GM18511 (cell line): ENCODE results near the gene CCDC74B.
"Not testable (repeated sequence)": the region's sequence is repeated elsewhere in the genome, so short reads cannot be mapped to it uniquely, and the experiment has no call there.

ENCODE experiments used
- ATAC-seq: cut with Tn5 transposase; IDR thresholded peaks from one replicate; pipeline ENCODE4 v1.9.1; 2021; ENCODE audit warnings: mild to moderate bottlenecking, moderate library complexity; ENCODE audit not compliant: unreplicated experiment

CCDC74B gene

DNA sequence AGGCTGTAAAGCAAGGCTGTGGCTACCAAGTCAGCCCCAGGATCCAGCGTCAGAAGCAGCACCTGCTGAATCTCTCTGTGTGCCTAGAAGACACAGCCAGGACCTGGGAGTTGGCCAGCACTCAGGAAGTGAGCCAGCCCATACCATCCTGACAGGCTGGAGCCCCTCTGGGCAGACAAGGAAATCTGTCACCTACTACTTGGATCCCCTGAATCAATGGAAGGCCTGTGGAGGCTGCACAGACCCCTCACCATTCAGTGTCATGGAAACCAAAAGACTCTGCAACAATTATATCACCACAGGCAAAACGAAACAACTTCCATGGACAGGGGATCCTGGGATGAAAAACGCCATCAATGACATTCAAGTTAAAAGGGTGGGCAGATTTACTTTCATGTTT is 21.7 kb upstream of the CCDC74B start:
- not testable (repeated sequence) for ATAC-seq

DNA sequence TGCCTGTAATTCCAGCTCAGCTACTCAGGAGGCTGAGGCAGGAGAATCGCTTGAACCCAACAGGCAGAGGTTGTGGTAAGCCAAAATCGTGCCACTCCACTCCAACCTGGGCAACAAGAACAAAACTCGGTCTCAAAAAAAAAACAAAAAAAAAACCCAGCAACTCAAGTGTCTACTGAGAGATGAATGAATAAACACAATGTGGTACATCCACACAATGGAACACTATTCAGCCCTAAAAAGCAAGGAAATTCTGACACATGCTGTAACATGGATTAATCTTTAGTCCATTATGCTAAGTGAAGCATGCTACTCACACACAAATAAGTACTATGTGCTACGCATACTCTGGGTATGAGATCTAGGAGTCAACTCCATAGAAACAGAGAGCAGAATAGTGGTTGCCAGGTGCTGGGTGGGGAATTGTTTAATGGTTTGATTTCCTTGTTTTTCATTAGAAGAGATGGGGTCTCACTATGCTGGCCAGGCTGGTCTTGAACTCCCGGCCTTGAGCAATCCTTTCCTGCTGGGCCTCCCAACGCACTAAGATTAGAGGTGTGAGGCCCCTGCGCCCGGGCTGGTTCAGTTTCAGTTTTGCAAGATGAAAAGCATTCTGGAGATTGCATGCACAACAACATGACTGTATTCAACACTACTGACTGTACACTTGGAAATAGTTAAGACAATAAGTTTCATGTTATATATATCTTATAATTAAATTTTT is 20.5 kb upstream of the CCDC74B start:
- ATAC-seq, result no peak

DNA sequence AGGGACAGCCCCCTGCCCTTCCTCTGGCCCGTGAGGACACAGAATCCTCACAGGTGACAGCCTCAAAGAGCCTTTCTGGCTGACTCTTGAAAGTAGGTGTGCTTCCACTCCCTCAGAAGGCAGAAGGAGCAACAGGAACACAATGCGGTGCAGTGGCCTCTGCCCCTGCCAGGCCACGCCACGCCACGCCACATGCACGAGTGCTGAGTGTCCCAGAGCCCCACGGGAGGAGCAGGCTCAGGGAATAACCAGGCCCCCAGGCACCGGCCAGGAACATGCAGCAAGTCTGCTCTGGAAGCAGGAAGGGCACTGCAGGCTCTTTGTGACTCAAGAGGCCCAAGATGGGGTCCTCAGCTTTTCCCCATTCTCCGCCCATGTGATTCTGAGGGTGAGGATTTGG is 18.1 kb upstream of the CCDC74B start:
- no peak for ATAC-seq

DNA sequence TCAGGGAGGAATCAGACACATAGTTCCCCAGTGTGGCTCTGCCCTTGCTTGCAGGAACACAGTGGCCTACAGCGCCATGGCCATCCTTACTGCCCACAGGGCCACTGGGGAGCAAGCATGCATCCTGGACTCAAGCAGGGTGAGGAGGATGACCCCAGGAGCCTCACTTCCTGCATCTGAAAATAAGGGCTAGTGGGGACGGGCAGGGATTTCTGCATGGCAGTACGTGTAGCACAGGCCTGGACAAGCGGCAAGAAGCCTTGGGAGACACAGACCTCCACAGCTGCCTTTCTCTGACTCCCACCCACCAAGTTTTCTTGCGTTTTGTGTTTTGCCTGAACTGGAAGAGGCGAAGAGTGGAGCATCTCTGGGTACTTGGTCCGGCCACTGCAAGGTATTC is 17.6 kb upstream of the CCDC74B start:
- ATAC-seq, result not testable (repeated sequence)

DNA sequence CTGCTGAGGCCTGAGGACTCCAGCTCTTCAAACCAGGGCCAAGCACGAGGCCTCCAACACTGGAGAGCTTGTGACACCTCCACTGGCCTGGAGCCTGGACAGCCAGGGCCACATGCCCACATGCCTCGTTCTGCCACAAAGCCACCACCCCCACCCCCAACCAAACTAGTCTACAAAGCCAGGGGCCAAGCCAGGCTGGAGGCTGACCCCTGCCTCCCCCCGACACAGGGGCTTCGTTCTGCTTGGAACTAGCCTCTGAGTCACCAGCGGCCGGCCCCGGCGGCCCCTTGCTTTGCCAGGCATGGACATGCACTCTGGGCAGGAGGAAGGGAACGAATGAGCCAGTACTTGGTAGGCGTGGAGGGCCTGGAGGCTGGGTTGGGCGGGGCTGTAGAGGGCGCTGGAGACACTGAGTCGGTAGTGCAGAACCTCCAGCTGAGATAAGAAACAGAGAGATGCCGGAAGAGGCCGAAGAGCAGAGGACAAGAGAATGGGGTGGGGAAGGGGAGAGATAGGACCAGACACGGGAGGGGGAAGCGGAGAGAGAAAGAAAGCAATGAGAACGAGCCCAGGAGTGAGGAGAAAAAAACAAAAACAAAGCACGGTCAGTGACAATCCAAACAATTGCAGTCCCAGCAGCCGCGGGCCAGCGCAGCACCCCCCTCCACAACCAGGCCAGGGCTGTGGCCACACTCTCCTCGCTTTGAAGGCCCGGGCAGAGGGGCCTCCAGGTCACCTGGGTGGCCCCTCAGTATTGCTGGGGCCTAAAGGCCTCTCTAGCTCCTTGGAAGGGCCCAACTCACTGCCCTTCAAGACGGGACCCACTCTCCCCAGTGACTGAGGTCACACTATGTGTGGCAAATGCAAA is 16.2 kb upstream of the CCDC74B start:
- not testable (repeated sequence) for ATAC-seq

DNA sequence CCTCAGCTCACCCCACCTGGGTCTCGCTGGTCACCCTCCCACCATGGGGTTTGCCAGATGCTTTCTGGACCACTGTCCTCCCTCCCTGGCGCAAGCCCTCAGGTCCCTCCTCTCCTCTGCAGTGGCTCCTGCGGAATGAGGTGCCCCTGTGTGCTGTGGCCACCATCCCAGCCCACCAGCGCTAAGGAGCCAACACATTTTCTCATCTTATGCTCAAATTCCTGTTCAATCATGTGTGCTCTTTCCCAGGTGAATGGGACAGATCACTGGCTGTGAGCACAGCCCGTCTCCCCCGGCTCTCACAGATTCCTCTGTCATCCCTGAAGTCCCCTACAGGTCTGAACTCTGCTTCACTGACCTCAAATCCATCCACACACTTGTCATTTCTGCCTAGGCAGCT is 15.2 kb upstream of the CCDC74B start:
- no peak for ATAC-seq

DNA sequence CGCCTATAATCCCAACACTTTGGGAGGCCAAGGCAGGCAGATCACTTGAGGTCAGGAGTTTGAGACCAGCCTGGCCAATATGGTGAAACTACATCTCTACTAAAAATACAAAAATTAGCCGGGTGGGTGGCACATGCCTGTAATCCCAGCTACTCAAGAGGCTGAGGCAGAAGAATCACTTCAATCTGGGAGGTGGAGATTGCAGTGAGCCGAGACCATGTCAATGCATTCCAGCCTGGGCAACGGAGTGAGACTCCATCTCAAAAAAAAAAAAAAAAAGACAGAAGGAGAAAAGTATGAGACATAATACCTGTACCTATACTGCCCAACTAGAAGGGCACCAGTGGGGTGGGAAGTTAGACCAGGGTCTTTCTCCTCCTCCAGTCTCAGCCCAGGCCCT is 14.5 kb upstream of the CCDC74B start:
- not testable (repeated sequence) for ATAC-seq

DNA sequence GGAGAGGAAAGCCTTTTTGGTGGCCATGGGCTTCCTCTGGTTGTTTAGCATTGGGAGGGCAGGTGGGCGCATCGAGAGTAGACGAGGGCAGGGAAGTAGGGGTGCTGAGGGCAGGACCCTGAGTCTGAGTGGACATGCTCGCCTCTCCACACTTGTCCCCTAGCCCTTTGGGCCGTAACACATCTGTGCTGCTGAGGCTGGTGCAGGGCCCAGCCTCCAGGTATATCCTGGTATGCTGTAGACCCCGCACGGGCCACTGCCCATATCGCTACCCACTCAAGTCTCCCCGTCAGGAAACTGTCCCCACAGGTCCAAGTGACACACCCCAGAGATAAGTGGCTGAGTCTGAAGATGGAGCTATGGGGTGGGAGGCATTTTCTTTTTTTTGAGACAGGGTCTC is 13.7 kb upstream of the CCDC74B start:
- ATAC-seq, result no peak

DNA sequence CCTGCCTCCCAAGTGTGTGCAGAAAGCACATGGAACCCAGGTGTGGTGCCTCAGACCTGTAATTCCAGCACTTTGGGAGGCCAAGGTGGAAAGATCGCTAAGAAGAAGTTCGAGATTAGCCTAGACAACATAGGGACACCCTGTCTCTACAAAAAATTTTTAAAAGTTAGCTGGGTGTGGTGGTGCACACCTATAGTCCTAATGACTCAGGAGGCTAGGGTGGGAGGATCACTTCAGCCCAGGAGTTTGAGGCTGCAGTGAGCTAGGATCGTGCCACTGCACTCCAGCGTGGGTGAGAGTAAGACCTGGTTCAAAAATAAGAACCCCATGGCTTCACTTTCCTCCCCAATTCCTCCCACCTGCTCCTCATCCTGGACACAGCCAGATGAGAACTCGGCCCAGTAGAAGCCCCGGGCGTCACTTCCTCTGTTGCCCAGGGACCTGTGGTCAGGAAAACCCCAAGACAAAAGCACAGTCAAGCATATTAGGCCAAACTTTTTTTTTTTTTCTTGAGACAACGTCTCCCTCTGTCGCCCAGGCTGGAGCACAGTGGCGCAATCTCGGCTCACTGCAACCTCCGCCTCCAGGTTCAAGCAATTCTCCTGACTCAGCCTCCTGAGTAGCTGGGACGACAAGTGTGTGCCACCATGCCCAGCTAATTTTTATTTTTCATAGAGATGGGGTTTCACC is 13.1 kb upstream of the CCDC74B start:
- ATAC-seq, result peak; percentile 91

DNA sequence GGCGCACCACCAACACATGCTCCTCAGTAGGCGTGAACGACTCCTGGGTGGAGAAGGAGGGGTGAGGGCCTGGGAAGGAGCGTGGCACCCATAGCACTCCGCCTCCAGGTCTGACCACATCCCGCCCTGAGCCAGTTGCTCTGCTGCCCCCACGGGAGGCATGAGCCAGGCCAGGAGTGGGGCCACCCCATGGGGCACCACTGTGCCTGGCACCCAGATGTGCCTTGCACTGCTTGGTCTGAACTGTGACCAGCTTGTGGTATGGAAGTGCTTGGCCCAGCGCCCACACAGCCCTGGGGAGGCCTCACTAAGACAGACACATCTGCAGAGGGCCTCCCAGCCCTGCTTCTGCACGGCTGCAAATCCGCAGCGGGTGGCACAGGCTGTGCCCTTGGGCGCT is 12.4 kb upstream of the CCDC74B start:
- ATAC-seq, result peak; percentile 44

DNA sequence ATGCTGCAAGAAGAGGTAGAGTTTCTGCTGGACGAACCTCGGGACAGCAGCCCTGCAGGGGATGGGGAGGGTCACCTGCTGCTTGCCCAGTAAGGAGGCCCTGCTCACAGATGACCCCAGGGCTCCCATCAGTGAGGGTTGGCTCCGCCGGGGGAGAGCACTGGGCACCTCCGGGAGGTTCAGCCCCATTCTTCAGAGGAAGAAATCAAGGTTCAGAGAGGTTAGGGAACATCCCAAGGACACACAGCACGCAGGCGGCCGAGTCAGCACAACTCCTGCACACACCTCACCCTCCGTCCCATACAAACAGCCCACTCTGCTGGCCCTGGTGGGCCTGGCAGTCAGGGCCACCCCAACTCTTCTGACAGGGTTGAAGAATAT is 11.7 kb upstream of the CCDC74B start:
- no peak for ATAC-seq

DNA sequence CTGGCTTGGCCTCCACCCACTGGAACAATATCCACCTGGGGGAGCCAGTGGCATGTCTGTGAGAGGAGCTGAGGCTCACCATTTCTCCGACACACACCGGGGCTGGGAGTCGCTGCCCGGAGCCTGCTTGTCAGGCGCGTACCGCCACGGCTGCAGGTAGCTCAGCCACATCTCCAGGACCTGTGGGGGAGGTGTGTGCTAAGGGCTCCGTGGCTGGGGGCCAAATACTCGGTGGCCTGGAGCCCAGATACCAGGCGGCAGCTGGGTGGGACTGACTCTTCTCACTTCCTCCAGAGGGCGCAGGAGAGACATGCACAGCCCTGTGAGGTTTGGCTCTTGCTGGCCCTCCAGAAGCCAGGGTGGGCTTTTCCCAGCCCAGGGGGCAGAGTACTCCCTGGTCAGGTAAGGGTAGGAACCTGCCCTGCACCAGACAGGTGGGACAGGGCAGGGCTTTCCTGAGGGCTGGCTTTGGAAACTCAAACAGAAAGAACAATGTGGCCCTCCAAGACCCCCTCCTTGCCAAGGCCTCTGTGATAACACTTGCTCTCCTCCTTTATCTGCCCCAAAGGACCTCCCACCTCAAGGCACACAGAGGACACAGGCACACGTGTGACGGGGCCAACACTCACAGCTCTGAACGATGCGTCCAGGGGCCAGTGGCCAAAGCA is 11.2 kb upstream of the CCDC74B start:
- not testable (repeated sequence) for ATAC-seq

DNA sequence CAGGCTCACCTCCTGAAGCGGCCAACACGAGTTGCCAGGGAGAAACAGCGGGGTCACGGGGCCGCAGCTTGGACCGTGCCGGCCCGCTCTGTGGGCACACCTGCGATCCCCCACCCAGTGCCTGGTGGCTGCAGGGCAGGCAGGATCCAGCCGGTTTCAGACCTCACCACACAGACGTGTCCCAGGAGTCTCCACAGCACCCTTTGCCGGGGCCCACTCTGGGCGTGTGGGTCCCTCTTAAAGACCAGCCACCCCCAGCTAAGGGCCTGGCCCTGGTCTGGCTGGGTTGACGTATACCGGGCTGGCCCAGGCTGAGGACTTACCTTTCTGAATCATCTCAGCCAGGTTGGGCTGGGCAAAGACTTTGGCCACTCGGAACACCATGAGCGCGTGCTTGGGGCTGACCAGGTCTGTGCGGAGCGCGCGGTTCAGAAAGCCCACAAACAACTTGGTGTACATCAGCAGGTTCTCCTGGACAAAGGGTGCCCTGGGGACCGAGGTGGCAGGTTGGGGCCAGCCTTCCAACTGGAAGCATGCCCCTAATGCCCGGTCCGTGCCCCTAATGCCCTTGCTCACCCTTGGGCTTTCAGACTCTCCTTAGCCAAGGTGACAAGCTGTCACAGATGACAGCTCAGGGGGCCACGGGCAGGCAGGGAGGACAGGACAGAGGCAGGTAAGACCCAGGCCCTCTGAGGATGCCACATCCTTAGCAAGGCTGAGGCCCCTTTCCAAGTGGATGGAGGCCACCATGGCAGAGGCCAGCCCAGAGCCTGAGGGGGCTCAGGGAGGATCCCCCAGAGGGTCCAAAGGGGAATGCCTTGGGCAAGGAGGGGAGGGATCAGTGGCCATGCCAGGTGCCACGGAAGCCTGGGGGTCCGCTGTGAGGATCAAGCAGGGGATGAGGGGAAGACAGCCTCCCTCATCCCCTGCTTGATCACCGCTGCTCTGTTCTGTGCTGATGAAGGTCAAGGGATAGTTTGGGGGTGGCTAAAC is 10.2 kb upstream of the CCDC74B start:
- ATAC-seq, result no peak

DNA sequence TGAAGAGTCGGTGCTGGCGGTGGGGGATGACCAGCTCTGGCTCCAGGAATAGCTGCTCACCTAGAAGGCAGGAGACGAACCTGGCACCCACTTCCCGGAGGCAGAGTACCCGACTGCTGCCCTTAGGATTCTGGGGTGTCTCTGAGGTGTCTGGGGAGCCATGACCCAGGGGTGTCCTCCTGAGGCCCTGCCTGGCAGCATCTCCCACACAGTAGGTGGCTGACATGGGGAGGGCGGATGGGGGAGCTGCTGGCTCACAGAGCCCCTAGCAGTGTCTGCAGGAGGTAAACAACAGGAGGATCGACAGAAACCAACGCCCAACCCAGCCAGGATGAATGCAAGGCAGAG is 9.5 kb upstream of the CCDC74B start:
- not testable (repeated sequence) for ATAC-seq

DNA sequence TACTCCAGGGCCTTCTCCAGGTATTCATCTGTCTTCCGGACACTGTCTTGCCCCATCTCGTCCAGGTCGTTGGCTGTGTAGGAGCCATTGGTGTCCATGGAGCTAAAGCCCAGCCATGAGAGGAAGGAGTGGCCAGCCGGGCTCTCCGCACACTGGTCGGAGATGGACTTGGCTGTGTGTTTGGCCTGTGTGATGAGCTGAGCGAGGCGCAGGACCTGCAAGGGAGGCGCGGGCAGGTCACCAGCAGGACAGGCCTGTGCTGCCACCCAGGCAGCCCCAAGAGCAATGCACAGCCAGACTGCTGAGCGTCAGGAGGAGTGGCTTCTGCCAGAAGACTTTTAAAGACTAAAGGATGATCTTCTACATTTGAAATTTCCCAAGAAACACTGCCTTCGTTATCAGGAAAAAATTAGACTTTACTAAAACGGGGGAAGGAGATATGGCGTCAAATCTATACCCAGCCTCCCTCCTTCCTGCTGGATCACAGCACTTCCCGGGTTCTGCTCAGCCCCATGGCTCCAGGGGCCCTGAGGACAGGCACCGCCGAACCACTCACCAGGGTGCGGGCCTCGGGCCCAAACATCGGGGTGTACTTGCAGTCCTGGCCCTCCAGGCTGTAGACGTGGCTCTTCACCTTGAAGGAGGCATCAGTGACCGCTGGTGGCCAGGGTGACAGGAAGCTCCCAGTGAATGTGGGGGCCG is 9.0 kb upstream of the CCDC74B start:
- not testable (repeated sequence) for ATAC-seq

DNA sequence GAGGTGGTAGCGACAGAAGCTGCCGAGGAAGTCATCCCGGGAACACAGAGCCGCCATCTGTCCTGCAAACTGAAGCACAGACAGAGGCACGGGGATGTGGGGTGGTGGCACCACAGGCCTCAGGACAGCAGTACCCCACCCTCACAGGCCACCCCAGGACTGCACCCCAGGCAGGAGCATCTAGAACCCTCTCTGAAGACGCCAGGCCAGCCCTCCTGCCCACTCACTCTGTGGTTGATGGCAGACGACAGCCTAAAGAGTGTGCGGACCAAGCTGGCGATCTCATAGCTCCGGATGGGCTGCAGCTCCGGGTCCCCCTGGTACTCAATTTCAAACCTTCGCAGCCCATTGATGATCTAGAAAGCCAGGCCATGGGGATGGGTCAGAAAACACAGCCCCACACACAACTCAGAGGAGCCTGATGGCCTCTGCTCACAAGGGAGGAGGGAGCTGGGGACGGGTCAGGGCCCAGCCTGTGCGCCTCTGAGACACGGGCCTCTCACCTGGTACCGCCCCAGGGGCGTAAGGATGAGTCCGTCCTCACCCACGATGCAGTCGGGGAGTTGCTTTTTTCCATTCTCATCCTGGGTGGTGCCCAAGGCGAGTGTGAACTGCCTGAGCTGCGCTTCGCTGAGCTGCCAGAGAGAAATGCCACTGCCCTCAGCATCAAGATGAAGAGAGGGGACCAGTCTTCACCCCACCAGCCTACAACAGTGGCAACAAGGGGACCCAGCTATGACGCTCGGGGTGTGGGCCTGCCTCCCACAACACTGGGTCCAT is 8.1 kb upstream of the CCDC74B start:
- no peak for ATAC-seq

DNA sequence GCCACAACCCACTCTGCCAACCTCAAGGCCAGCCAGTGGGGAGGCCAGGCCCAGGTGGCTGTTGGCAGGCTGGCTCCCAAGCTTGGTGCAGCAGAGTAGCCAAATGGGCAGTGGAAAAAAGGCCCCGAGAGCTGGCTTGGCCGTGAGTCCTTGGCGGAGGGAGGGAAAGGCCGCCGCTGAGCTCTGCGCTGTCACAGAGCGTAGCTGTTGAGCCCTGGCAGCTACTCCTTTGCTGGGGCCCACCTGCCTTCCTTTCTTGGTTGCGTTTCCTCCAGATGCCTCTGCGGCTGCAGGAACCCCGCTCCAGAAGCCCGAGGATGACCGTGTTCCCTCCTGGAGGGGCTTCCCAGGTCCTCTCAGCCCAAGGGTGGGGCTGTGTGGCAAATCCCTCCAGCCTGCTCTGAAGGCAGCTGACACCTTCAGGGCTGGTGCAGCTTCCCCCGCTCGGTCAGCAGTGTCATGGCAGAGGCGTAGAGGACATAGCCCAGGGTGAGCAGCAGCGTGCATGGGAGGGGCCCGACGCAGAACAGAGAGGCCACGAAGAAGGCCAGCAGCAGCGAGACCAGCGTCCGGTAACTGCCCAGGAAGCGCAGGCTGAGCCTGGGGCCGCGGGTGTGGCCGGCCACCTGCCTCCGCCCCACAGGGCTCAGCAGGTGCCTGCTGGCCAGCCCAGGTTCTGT is 7.4 kb upstream of the CCDC74B start:
- ATAC-seq, result not testable (repeated sequence)

DNA sequence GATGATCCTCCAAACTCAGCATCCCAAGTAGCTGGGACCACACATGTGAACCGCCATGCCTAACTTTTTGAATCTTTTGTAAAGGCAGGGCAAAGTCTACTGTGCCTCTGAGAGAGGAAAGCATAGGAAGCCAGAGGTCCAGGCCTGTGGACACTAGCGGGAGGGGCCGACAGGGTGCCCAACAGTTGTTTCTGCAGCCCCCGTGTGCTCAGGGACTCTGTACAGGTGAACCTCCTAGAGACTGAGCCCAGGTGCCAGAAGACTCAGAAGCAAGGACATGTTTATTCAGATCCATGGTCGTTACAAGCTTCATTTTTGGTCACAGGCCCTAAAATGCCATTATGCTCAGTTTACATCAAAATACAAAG is 6.2 kb upstream of the CCDC74B start:
- ATAC-seq, result not testable (repeated sequence)
